ENCODE results near the gene S100A9. TPM values are rescaled to one million over a fixed set of nuclear protein-coding genes. Genes with fewer than 3 reads are reported as not detected.

The S100A9 gene
- total and polyA plus RNA-seq, 10 donors = 947 to 6,984 (median 2,376) TPM

DNA sequence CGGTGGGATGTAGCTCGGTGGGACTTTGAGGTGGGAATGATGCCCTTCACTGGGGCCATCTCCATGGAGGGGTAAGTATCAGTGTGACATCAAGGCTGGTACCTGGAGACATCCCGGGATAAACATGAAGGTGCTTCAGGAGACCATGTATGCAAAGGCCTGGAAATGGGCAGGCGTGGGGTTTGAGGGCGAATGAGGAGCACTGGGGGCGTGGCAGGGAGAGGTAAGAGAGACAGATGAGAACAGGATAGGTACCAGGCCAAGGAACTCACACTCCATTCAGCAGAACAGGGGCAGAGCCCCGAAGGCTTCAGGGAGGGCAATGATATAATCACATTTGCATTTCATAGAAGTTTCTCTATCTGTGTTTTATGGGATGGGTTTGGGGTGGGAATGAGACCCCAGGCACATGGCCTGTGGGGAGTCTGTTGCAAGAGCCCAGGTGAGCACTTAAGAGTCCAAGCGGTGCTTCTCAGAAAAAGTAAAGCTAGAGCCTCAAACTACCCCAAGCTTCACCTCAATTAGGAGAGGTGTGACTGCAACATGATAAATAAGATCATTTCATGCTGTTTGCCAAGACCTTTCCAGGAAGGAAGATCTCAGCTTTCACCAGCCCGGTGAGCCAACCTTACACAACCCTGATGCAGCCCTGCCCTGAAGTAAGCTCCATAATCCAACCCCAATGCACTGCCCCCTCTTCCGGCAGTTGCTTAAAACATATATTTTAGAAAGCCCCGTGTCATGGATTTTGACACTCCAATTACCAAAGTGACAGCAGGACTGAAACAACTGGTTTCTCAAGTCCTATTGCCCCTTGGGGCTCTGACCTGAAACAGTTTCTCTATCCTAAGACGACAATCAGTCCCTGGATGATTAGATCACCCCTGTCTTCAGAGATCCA is 7.4 kb downstream of the S100A9 start:
- WGBS, 5 donors = 60 to 79% (median 71%) methylated on average over 12 of the region's 12 CpGs
- Histone ChIP-seq H3K27me3 (replicated peaks in 1 of 7) (peaks cover 0 to 6% (median 0%) of the 10 kb centered on the region in 7 donors), H3K4me1 (peaks cover 0 to 57% (median 3%) of the 10 kb centered on the region in 6 donors), H3K4me3 (peak overlapping the region in 1 of 8 donors; percentile 34), H3K9me3 (no peaks in the 10 kb centered on the region), H3K36me3 (peaks cover 0 to 9% (median 0%) of the 10 kb centered on the region in 6 donors), H3K27ac (peak overlapping the region in 7 of 8 donors; percentile 20 to 95 (median 77))
- peak; percentile 72 for DNase-seq
- intact Hi-C loops (cut with DNase I; ENCODE audit: low total_unique reads) = no loop called here
- TF ChIP-seq POLR2A (IDR thresholded peaks at IDR 0.05) (no peak), POLR2AphosphoS5 (IDR thresholded peaks at IDR 0.05) (peak in 1 of 3 donors; percentile 43)
- TF ChIP-seq, protein P1, sequence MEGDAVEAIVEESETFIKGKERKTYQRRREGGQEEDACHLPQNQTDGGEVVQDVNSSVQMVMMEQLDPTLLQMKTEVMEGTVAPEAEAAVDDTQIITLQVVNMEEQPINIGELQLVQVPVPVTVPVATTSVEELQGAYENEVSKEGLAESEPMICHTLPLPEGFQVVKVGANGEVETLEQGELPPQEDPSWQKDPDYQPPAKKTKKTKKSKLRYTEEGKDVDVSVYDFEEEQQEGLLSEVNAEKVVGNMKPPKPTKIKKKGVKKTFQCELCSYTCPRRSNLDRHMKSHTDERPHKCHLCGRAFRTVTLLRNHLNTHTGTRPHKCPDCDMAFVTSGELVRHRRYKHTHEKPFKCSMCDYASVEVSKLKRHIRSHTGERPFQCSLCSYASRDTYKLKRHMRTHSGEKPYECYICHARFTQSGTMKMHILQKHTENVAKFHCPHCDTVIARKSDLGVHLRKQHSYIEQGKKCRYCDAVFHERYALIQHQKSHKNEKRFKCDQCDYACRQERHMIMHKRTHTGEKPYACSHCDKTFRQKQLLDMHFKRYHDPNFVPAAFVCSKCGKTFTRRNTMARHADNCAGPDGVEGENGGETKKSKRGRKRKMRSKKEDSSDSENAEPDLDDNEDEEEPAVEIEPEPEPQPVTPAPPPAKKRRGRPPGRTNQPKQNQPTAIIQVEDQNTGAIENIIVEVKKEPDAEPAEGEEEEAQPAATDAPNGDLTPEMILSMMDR (IDR thresholded peaks at IDR 0.05 in 8 of 11, conservative IDR thresholded peaks at IDR 0.05 in 3 of 11) = no peak

DNA sequence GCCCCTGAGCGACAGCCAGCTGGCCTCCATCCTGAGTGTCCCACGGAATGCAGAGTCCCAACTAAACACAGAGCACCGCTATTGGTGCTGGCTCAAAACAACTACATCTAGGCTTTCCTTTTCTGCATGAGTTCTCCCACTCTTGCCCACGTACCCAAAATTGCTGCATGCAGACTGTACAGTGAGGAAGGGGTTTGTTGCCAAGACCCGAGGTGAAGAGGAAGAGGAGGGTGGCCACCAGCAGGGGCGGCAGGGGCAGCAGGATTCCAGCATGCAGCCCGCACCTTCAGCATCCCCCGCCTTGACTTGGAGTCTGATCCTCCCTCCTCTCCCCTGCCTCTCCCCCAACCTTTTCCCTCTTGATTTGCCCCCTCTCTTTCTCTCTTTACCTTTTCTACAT is 8.0 kb downstream of the S100A9 start:
- no peak for TF ChIP-seq POLR2A (IDR thresholded peaks at IDR 0.05)
- Histone ChIP-seq H3K4me3 (peak overlapping the region in 1 of 8 donors; percentile 34), H3K4me1 (peaks cover 0 to 52% (median 3%) of the 10 kb centered on the region in 6 donors), H3K27ac (peak overlapping the region in 7 of 8 donors; percentile 20 to 95 (median 77)), H3K27me3 (replicated peaks in 1 of 7) (peaks cover 0 to 6% (median 0%) of the 10 kb centered on the region in 7 donors), H3K36me3 (peaks cover 0 to 3% (median 0%) of the 10 kb centered on the region in 6 donors), H3K9me3 (no peaks in the 10 kb centered on the region)
- intact Hi-C loops (cut with DNase I; ENCODE audit: low total_unique reads) = no loop called here
- DNase-seq = peak; percentile 60
- WGBS, 5 donors = 58 to 79% (median 70%) methylated on average over 8 of the region's 8 CpGs

DNA sequence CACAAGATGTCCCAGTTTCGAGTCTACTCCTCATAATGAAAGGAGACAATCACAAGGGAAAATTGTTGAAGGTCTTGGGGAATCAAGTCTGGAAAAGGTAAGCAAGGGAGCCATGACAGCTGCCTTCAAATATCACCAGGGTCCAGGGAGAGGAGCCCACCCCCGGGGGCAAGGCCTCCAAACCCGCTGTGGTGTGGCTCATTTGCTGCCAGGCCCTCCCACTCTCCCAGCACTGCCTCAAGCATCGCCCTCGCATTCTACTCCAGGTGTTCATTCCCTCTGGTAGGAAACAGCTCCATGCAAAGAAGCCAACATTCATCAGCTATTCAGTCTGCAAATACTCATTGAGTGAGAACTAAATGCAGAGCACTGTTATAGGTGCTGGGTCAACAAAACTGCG is 8.6 kb downstream of the S100A9 start:
- H3K27ac ChIP-seq = peak overlapping the region in 6 of 8 donors; percentile 51 to 95 (median 82)
- intact Hi-C loops (cut with DNase I; ENCODE audit: low total_unique reads) = no loop called here
- H3K4me1 ChIP-seq = peaks cover 0 to 49% (median 3%) of the 10 kb centered on the region in 6 donors
- no peaks in the 10 kb centered on the region for H3K36me3 ChIP-seq
- TF ChIP-seq POLR2A (IDR thresholded peaks at IDR 0.05) (no peak), POLR2AphosphoS5 (IDR thresholded peaks at IDR 0.05) (no peak)
- TF ChIP-seq, protein P1 (IDR thresholded peaks at IDR 0.05 in 8 of 11, conservative IDR thresholded peaks at IDR 0.05 in 3 of 11) = no peak
- no peaks in the 10 kb centered on the region for H3K9me3 ChIP-seq
- H3K27me3 ChIP-seq (replicated peaks in 1 of 7) = peaks cover 0 to 6% (median 0%) of the 10 kb centered on the region in 7 donors
- peak; percentile 39 for DNase-seq
- H3K4me3 ChIP-seq = peak overlapping the region in 1 of 8 donors; percentile 34
- WGBS, 5 donors = 77 to 86% (median 84%) methylated on average over 6 of the region's 6 CpGs

DNA sequence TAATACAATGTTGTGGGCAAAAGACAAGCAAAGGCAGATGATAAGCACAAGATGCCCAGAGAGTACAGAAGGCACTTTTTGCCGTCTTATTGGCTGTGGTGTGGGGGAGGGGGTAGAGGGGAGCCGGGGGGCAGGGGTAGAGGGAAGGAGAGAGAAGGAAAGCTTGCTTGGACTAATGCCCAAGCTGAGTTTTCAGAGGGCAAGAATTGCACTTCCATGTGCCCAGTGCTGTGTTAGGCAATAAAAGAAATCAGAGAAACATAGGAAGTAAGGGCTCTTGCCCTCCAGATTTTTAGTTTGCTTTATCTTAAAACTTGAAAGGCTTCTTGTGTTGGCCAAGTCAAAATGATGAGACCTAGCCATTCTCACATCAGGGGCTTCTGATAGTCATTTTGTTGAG is 9.4 kb downstream of the S100A9 start:
- no peaks in the 10 kb centered on the region for H3K9me3 ChIP-seq
- DNase-seq = peak; percentile 7
- TF ChIP-seq, protein P1 (IDR thresholded peaks at IDR 0.05 in 8 of 11, conservative IDR thresholded peaks at IDR 0.05 in 3 of 11) = no peak
- H3K27me3 ChIP-seq (replicated peaks in 1 of 7) = peaks cover 0 to 6% (median 0%) of the 10 kb centered on the region in 7 donors
- H3K36me3 ChIP-seq = no peaks in the 10 kb centered on the region
- peak overlapping the region in 7 of 8 donors; percentile 21 to 95 (median 77) for H3K27ac ChIP-seq
- WGBS, 5 donors = 42 to 75% (median 60%) methylated on average over 2 of the region's 2 CpGs
- H3K4me1 ChIP-seq = peaks cover 0 to 47% (median 3%) of the 10 kb centered on the region in 6 donors
- no peak overlapping the region for H3K4me3 ChIP-seq
- intact Hi-C loops (cut with DNase I; ENCODE audit: low total_unique reads) = no loop called here
